ENCODE measurements around the gene CALHM6.
"Not testable (repeated sequence)": the region's sequence is repeated elsewhere in the genome, so short reads cannot be mapped to it uniquely, and the experiment has no call there.

The CALHM6 gene

GRCh38 chr6:116476002-116476678 is 15.0 kb downstream of the CALHM6 start:
- DNase-seq (ENCODE audit: low read depth in 2 of 2) = no peak

GRCh38 chr6:116482780-116483179 is 21.6 kb downstream of the CALHM6 start:
- DNase-seq (ENCODE audit: low read depth in 2 of 2) = no peak

GRCh38 chr6:116483616-116484015 is 22.4 kb downstream of the CALHM6 start:
- no peak for DNase-seq (ENCODE audit: low read depth in 2 of 2)

- no peak for DNase-seq (ENCODE audit: low read depth in 2 of 2)
Observed at GRCh38 chr6:116485559-116486184, 24.5 kb downstream of the CALHM6 start.

- DNase-seq (ENCODE audit: low read depth in 2 of 2) = no peak
Observed at GRCh38 chr6:116491610-116492330, 30.6 kb downstream of the CALHM6 start.

GRCh38 chr6:116492331-116493067 is 31.3 kb downstream of the CALHM6 start:
- DNase-seq (ENCODE audit: low read depth in 2 of 2) = no peak

GRCh38 chr6:116495161-116495560 is 34.0 kb downstream of the CALHM6 start:
- DNase-seq (ENCODE audit: low read depth in 2 of 2) = not testable (repeated sequence)

GRCh38 chr6:116497113-116497676 is 36.0 kb downstream of the CALHM6 start:
- no peak for DNase-seq (ENCODE audit: low read depth in 2 of 2)

- no peak for DNase-seq (ENCODE audit: low read depth in 2 of 2)
Observed at GRCh38 chr6:116500969-116501433, 39.8 kb downstream of the CALHM6 start.

GRCh38 chr6:116507324-116507723 is 46.1 kb downstream of the CALHM6 start:
- DNase-seq (ENCODE audit: low read depth in 2 of 2) = no peak

GRCh38 chr6:116508527-116508926 is 47.4 kb downstream of the CALHM6 start:
- no peak for DNase-seq (ENCODE audit: low read depth in 2 of 2)

GRCh38 chr6:116511424-116512110 is 50.4 kb downstream of the CALHM6 start, which contains the start of gene CALHM5:
TSS of gene CALHM5 (plus strand) at chr6:116511639. CDS start at chr6:116511697, 58 bp downstream.
- DNase-seq (ENCODE audit: low read depth in 2 of 2) = no peak

- no peak for DNase-seq (ENCODE audit: low read depth in 2 of 2)
Observed at GRCh38 chr6:116512111-116512559, 51.0 kb downstream of the CALHM6 start.

- DNase-seq (ENCODE audit: low read depth in 2 of 2) = no peak
Observed at GRCh38 chr6:116512734-116513133, 51.6 kb downstream of the CALHM6 start.

All from stimulated activated CD4-positive, alpha-beta T cell treated with anti-CD3 and anti-CD28 coated beads, Interleukin-15, amount 100 ng/mL, for 48 hours (primary cell).